Measurements from ENCODE around the gene FAM43A. TPM values are rescaled to one million over a fixed set of nuclear protein-coding genes. Genes with fewer than 3 reads are reported as not detected.

FAM43A gene
- total and polyA plus RNA-seq, 12 donors = 8.9 to 61.7 (median 17.8) TPM

- Histone ChIP-seq H3K36me3 (peaks cover 0 to 15% (median 0%) of the 10 kb centered on the region in 9 donors), H3K9me3 (no peaks in the 10 kb centered on the region), H3K4me1 (peaks cover 12 to 64% (median 42%) of the 10 kb centered on the region in 9 donors), H3K27me3 (no peaks in the 10 kb centered on the region), H3K4me3 (no peak overlapping the region), H3K27ac (peak overlapping the region in 6 of 10 donors; percentile 2 to 96 (median 28))
- no peak for TF ChIP-seq CTCF (IDR thresholded peaks at IDR 0.05)
- intact Hi-C loops (cut with DNase I) = loop anchor here in 5 of 10 donors (5.0 to 10.0 kb wide), 4 partner anchors 46 to 273 kb away; no protein-coding TSS in a partner anchor
- WGBS, 2 donors = 55 to 64% methylated on average over 15 of the region's 15 CpGs
- DNase-seq (no peak), ATAC-seq (no peak)
Observed at GRCh38 chr3:194691481-194692283, 6.0 kb downstream of the FAM43A start.

- peaks cover 0 to 20% (median 5%) of the 10 kb centered on the region in 11 donors for H3K9me3 ChIP-seq
- H3K27ac ChIP-seq = no peak overlapping the region
- ATAC-seq = no peak
- H3K4me3 ChIP-seq = no peak overlapping the region
- DNase-seq = no peak
- no peaks in the 10 kb centered on the region for H3K36me3 ChIP-seq
- H3K4me1 ChIP-seq = peaks cover 0 to 15% (median 0%) of the 10 kb centered on the region in 9 donors
- no peaks in the 10 kb centered on the region for H3K27me3 ChIP-seq
- intact Hi-C loops (cut with DNase I) = loop anchor here in 3 of 10 donors (5.0 to 10.0 kb wide), 3 partner anchors 41 to 268 kb away; no protein-coding TSS in a partner anchor
- 90 to 93% methylated on average over 6 of the region's 6 CpGs for WGBS, 2 donors
- no peak for TF ChIP-seq CTCF (IDR thresholded peaks at IDR 0.05)
Observed at GRCh38 chr3:194696702-194697101, 11.0 kb downstream of the FAM43A start.

DNA sequence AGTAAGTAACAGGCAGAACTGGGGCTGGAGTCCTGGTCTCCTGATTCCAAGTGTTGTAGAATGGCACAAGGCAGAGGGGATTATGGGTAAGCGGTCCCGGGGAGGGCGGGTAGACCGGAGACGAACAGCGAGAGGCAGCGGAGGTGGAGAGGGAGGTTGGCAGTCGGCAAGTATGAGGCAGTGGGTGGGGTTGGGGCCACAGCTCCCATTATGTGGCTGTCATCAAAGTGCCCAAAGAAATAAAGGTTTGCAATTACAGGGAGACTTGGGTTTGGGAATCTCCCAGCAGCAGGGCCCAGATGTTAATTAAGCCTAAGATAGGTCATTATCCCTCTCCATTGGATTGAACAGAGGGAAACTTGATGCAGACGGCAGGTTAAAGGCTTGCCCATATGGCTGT is 16.9 kb downstream of the FAM43A start:
- 94 to 97% methylated on average over 9 of the region's 9 CpGs for WGBS, 2 donors
- intact Hi-C loops (cut with DNase I) = no loop called here
- Histone ChIP-seq H3K4me1 (no peaks in the 10 kb centered on the region), H3K9me3 (peaks cover 0 to 20% (median 5%) of the 10 kb centered on the region in 11 donors), H3K4me3 (no peak overlapping the region), H3K27ac (no peak overlapping the region), H3K27me3 (no peaks in the 10 kb centered on the region), H3K36me3 (no peaks in the 10 kb centered on the region)
- DNase-seq = no peak
- no peak for TF ChIP-seq CTCF (IDR thresholded peaks at IDR 0.05)
- no peak for ATAC-seq

DNA sequence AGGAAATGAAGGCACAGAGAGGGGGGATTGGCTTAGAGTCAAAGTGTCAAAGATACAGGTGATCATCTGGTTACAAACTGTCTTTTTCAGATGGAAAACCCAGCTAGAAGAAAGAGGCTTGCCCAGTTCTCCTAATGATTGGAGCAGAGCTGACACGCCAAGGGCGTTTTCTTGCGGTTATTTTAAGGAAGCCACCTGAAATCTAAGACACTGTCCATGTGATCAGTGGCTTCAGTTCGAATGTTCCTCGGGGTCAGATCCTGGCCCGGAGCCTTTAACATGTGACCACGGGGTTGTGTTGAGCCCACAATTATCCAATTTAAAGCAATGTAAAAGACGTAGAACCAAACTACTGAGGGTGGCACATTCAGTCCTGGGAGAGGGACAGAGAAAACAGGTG is 19.5 kb downstream of the FAM43A start:
- intact Hi-C loops (cut with DNase I) = no loop called here
- no peak for TF ChIP-seq CTCF (IDR thresholded peaks at IDR 0.05)

More for the DNA sequence above, 19.5 kb downstream of the FAM43A start:
- DNase-seq (no peak), ATAC-seq (no peak)
- Histone ChIP-seq H3K36me3 (no peaks in the 10 kb centered on the region), H3K27me3 (no peaks in the 10 kb centered on the region), H3K4me3 (no peak overlapping the region), H3K9me3 (peaks cover 0 to 7% (median 0%) of the 10 kb centered on the region in 11 donors), H3K4me1 (no peaks in the 10 kb centered on the region), H3K27ac (no peak overlapping the region)
- WGBS, 2 donors = 91 to 92% methylated on average over 8 of the region's 8 CpGs

Measured in heart right ventricle (tissue), 16 donors.